ENCODE measurements around the gene HPS3. TPM values are rescaled to one million over a fixed set of nuclear protein-coding genes. Genes with fewer than 3 reads are reported as not detected.

The HPS3 gene
- total RNA-seq, 2 experiments from 2014 or later, result 26.2 to 38.8 TPM

- H4K20me1 ChIP-seq (ENCODE audit: insufficient read depth, low read length), result no peaks in the 10 kb centered on the region
- no peak overlapping the region for H3K27ac ChIP-seq (ENCODE audit: low read depth, low read length, poor library complexity, severe bottlenecking)
- ChIA-PET POLR2A (interaction anchor here (0.6 to 1.3 kb wide), 6 partner anchors 8 to 159 kb away, joined by 3 to 8 read pairs (median 4); no protein-coding TSS in a partner anchor), CTCF (ENCODE audit: unreplicated experiment) (interaction anchor here (1.6 kb wide), 1 partner anchor 152 kb away, joined by 4 read pairs; no protein-coding TSS in a partner anchor)
- intact Hi-C loops (cut with micrococcal nuclease; ENCODE audit: unreplicated experiment), result loop anchor here (10.0 kb wide), 2 partner anchors 362 to 492 kb away; no protein-coding TSS in a partner anchor
- no peak overlapping the region for H3K4me2 ChIP-seq (ENCODE audit: low read length)
- no peaks in the 10 kb centered on the region for H3K79me2 ChIP-seq (ENCODE audit: insufficient read depth, low read depth, low read length)
- no peak for TF ChIP-seq EZH2phosphoT487 (IDR thresholded peaks at IDR 0.05; ENCODE audit: borderline replicate concordance, low read depth, low read length)
- TF ChIP-seq CTCF (conservative IDR thresholded peaks at IDR 0.05; ENCODE audit: low read length), result no peak
- no peaks in the 10 kb centered on the region for H3K36me3 ChIP-seq (ENCODE audit: insufficient read depth, low read length)
- BruUV-seq (replicated peaks), result no TSS peak
- DNase-seq (ENCODE audit: low spot score), result no peak
- peaks cover 4% of the 10 kb centered on the region for H3K4me1 ChIP-seq (ENCODE audit: insufficient read depth, low read length, poor library complexity, severe bottlenecking)
- no peaks in the 10 kb centered on the region for H3K9me3 ChIP-seq (ENCODE audit: low read length)
- no peaks in the 10 kb centered on the region for H3K9me2 ChIP-seq (ENCODE audit: insufficient read depth, low read length)
- no peak overlapping the region for H2AFZ ChIP-seq (ENCODE audit: low read length)
- H3K4me3 ChIP-seq (ENCODE audit: low read depth, low read length, poor library complexity, severe bottlenecking), result no peak overlapping the region
Observed at GRCh38 chr3:149122721-149123578, 6.5 kb upstream of the HPS3 start.

- Histone ChIP-seq H3K4me1 (ENCODE audit: insufficient read depth, low read length, poor library complexity, severe bottlenecking) (peaks cover 35% of the 10 kb centered on the region), H3K4me3 (ENCODE audit: low read depth, low read length, poor library complexity, severe bottlenecking) (peak overlapping the region; percentile 86), H3K79me2 (ENCODE audit: insufficient read depth, low read depth, low read length) (peaks cover 37% of the 10 kb centered on the region), H2AFZ (ENCODE audit: low read length) (peak overlapping the region; percentile 94), H3K9me3 (ENCODE audit: low read length) (no peaks in the 10 kb centered on the region), H3K9me2 (ENCODE audit: insufficient read depth, low read length) (no peaks in the 10 kb centered on the region), H3K36me3 (ENCODE audit: insufficient read depth, low read length) (peaks cover 4% of the 10 kb centered on the region; the same call in 1 of the 2 replicates), H4K20me1 (ENCODE audit: insufficient read depth, low read length) (0 out of 2 replicates have a peak, but pooled peaks cover 3% of the 10 kb centered on the region), H3K27ac (ENCODE audit: low read depth, low read length, poor library complexity, severe bottlenecking) (peak overlapping the region; percentile 23), H3K4me2 (ENCODE audit: low read length) (peak overlapping the region; percentile 89)
- intact Hi-C loops (cut with micrococcal nuclease; ENCODE audit: unreplicated experiment), result loop anchor here (1.0 to 10.0 kb wide), 5 partner anchors 17 to 486 kb away; partner anchors contain the start of gene GYG1
- TSS peak; percentile 76 for BruUV-seq (replicated peaks)
- ChIA-PET CTCF (ENCODE audit: unreplicated experiment) (interaction anchor here (1.7 kb wide), 1 partner anchor 8 kb away, joined by 6 read pairs; no protein-coding TSS in a partner anchor), POLR2A (interaction anchor here (0.6 to 8.9 kb wide), 13 partner anchors 11 to 174 kb away, joined by 3 to 55 read pairs (median 5); no protein-coding TSS in a partner anchor)
- peak; percentile 13 for DNase-seq (ENCODE audit: low spot score)
- TF ChIP-seq EZH2phosphoT487 (IDR thresholded peaks at IDR 0.05; ENCODE audit: borderline replicate concordance, low read depth, low read length) (no peak), CTCF (conservative IDR thresholded peaks at IDR 0.05; ENCODE audit: low read length) (no peak)
Observed at GRCh38 chr3:149128821-149129220, 617 bp upstream of the HPS3 start.

All from OCI-LY7 (cell line).